NT2/D1 (cell line): ENCODE results near the gene CGN.

Experiments used
- SUZ12 ChIP-seq: IDR thresholded peaks from 2 replicates; pipeline ENCODE4 v1.6.1; 2011; ENCODE audit not compliant: insufficient read length, insufficient read depth; ENCODE audit errors: extremely low read depth
- YY1 ChIP-seq: IDR thresholded peaks from 2 replicates; pipeline ENCODE4 v1.6.1; 2011; ENCODE audit not compliant: insufficient read length, insufficient read depth

DNA sequence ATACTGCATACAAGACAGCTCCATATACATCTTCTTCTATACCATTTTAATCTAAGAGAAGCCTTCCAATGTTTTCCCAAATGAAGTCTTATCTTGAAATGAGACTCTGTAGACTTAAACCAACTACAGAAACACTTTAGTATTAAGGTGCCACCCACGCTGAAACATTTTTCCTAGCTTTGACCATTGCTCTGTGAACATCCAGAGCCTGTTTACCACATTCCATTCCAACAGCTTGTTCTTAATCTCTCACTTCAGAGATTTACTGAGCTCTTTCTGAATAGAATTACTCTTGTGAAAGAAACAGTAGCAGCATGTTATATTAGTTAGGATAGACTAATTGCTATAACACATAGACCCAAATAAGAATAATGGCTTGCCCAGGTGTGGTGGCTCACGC is 32.3 kb upstream of the CGN start:
- TF ChIP-seq YY1 (no peak), SUZ12 (no peak)
